ENCODE measurements around the gene MAP1A.
"Not testable (repeated sequence)": the region's sequence is repeated elsewhere in the genome, so short reads cannot be mapped to it uniquely, and the experiment has no call there.

MAP1A gene

DNA sequence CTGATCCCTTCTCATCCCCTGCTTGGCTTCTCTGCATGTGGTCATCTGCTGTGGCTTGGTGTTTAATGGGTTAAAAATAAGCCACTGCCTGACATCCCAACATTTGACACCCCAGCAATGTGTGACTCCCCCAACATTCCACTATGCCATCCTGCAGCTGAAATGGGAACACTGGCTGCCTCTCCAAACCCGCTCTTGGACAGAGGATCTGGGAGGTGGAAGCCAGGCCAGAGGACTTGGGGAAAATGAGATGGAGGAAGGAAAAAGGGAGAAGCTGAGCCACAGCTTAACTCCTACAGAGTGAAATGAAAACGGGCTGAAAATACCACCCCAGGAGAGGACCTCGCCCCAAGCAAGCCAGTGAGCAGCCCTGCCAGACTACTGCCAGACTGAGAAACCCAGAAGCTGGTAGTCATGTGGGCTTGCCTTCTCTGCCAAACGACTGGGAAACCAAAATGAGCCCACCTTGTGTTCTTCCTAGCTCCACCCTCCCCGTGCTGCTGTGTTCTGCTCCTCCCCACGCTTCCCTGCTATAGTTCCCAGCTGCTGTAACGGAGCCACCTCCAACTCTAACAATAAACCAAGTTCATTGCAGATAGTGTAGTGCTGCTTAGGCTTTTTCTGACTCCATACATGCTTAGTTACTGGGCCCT is 13.7 kb downstream of the MAP1A start:
- no peak for DNase-seq

DNA sequence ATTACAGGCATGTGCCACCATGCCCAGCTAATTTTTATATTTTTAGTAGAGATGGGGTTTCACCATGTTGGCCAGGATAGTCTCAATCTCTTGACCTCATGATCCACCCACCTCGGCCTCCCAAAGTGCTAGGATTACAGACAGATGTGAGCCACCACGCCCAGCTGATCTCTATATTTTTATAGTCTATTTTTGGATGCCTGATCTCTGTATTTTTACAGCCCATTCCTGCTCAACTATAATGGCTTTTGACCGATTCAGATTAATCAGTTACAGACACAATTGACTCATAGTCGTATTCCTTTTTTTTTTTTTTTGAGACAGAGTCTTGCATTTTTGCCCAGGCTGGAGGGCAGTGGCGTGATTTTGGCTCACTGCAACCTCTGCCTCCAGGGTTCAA is 15.4 kb downstream of the MAP1A start:
- not testable (repeated sequence) for DNase-seq

DNA sequence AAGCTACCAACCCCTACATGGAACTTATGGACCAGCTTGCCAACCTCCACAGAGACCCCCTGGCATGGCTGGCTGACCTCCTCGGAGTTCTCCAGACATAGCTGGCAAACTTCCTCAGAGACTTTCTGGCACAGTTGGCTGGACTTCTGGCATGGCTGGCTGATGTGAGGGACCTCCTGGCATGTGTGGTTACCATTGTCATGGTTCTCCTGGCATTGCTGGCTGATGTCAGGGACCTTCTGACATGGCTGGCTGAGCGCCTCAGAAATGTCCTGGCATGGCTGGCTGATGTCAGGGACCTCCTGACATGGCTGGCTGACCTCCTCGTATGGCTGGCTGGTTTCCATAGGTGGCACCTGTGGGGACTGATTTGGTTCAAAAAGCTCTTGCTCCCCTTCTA is 17.5 kb downstream of the MAP1A start:
- no peak for DNase-seq

DNA sequence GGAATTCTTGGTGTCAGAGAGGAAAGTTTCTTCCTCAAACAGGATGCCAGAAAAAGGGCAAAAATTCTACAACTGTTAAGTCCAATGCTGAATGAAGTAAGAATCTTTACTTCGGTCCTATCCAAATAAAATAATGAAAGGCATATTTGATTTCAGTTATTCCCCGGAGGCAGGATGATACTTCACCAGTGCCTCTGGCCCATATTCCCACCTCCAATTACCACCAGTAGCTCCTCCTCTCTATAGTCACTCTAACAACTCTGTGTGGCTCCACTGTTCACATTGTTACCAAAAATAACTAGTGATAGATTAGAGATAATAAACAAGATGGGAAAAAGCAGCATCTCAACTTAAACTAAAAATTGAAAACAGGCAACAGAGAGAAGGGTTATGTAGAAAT is 20.7 kb downstream of the MAP1A start:
- DNase-seq: no peak

DNA sequence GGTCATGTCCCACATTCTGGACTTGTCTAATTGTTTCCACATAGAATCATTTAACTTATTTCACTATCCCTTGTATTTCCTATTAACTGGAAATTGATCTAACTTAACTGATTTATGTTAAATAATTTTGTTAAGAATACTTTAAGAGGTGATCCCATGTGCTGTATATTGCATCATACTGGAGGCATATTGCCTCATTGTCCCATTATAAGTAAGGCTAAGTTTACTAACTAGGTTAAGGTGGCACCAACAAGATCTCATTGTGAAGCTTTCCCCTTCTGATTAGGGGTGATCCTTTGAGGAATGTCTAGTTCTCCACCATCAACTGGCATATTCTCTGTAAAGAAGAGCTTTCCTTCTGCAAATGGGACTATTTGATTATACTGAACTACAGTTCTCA is 24.4 kb downstream of the MAP1A start:
- DNase-seq: no peak

DNA sequence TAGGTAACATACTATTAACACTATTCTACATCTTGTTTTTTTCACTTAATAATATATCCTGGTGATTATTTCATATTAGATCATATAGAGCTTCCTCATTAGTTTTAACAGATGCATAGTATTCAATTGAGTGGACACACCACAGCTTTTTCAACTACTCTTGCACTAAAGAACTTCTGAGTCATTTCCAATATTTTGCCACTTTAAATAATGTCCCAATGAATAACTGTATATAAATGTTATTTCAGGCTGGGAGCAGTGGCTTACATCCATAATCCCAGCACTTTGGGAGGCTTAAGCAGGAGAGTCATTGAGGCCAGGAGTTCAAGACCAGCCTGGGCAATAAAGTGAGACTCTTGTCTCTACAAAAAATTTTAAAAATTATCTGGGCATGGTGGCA is 26.9 kb downstream of the MAP1A start:
- DNase-seq: no peak

DNA sequence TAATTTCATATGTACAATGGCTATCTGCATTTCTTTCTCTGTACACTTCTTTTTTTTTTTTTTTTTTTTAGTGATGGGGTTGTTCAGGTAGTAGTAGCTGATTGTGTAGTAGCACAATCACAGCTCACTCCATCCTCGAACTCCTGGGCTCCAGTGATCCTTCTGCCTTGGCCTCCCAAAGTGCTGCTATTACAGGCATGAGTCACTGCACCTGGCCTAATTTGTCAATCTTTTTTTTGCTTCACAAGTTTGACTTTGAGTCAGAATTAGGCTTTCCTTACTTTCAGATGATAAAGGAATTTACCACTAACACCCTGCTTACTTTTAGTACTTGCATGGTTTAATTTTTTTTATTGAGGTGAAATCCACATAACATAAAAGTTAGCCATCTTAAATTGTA is 28.0 kb downstream of the MAP1A start:
- DNase-seq: no peak

DNA sequence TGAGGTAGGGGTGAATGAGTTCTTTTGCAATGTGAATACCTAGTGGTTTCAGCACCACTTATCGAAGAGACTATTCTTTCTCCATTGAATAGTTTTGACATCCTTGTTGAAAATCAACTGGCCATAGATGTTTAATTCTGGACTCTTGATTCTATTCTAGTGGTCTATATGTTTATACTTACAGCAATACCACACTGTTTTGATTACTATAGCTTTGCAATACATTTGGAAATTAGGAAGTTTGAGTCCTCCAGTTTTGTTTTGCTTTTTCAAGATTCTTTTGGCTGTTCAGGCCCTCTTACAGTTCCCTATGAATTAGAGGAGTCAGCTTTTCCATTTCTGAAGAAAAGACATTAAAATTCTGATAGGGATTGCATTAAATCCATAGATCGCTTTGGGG is 30.1 kb downstream of the MAP1A start:
- DNase-seq: no peak

DNA sequence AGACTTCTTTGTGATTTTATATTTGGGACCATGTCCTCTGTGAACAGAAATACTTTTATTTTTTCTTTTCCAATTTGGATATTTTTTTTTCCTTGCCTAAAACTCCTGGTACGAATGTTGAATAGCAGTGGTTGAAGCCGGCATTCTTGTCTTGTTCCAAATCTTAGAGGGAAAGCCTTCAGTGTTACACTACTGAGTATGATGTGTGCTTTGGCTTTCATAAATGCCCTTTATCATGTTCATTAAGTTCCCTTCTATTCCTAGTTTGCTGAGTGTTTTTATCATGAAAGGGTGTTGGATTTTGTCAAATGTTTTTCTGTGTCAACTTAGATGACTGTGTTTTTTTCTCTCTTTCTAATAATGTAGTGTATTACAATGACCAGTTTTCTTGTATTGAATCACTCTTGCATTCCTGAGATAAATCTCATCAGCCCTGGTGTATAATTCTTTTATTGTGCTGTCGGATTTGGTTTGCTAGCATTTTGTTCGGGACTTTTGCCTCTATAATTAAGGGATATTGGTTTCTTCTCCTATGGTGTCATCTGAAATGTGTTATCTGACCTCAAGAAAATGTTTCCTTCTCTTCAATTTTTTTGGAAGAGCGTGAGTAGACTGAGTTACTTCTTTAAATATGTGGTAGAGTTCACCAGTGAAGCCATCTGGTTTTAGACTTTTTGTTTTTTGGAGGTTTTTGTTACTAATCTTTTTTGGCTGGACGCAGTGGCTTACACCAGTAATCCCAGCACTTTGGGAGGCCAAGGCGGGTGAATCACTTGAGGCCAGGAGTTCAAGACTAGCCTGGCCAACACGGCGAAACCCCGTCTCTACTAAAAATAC is 33.3 kb downstream of the MAP1A start:
- no peak for DNase-seq

DNA sequence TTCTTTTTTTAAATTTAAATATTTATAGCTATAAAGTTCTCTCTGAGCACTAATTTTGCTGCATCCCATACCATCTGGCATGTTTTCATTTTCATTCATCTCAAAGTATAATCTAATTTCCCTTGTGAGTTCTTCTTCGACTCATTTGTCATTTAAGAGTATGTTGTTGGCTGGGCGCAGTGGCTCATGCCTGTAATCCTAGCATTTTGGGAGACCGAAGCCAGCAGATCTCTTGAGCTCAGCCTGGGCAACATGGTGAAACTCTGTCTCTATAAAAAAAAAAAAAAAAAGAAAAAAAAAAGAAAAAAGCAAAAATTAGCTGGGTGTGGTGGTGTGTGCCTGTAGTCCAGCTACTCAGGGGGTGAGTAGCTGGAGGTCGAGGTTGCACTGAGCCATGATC is 34.8 kb downstream of the MAP1A start:
- DNase-seq: no peak

DNA sequence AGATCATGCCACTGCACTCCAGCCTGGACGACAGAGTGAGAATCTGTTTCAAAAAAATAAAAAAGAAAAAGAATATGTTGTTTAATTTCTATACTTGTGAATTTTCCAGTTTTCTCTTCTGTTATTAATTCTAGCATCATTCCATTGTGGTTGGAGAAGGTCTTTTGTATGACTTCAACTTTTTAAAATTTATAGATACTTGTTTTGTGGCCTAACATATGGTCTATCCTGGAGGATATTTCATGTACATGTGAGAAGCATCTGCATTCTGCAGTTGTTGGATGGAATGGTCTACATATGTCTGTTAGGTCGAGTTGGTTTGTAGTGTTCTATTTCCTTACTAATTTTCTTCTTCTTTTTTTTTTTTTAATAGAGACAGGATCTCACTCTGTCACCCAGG is 35.6 kb downstream of the MAP1A start:
- no peak for DNase-seq

DNA sequence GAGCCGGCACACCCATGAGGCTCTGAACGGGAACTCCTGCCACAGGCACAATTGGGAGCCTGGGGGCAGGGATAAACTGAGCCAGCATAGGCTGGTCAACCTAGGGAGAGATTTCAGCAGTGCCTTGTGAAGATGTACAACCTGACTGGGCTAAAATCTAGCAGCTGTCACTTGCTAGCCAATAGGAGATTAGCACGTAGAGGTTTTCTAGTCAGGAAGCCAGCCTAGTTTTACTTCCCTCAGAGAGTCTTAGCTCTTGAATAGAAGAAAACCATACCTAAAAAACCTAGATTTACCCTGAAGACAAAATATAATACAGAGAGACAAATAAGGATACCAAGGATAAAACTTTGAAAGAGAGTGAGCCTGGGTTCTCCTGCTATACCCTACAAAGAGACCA is 45.3 kb downstream of the MAP1A start:
- DNase-seq: not testable (repeated sequence)

DNA sequence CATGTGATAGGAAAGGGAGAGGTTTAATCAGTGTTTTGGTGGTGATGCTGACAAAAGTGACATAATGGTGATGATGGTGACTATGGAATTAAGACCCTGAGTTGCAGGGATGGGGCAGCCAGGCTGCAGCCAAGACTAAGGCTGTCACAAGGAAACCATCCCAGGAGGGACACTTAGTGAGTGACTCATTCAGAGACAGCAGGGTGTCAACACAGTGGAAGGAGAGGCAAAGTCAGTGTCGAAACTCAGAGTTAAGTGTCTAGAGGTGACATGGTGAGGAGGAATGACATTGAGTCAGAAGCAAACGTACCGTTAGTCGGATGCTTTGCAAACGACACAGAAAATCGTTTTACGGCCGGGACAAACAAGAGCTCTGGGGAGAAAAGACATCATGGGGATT is 46.4 kb downstream of the MAP1A start:
- DNase-seq: not testable (repeated sequence)

DNA sequence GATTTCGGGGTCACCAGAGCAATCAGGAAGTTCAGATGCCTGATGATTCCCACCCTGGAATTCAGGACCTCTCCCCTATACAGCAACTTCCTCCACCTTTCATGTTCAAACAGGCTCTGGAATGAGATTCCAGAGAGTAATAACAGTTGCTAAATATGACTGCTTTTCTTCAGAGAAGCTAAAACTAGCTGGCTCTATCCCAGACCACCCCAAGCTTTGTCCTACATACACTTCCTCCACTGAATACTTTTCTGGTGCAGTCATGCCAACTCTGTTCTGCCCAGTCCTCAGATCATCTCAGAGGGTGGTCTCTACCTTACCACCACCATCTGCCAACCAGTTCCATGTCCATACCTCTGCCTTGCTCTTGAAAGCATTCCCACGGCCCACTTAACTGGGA is 49.2 kb downstream of the MAP1A start:
- not testable (repeated sequence) for DNase-seq

DNA sequence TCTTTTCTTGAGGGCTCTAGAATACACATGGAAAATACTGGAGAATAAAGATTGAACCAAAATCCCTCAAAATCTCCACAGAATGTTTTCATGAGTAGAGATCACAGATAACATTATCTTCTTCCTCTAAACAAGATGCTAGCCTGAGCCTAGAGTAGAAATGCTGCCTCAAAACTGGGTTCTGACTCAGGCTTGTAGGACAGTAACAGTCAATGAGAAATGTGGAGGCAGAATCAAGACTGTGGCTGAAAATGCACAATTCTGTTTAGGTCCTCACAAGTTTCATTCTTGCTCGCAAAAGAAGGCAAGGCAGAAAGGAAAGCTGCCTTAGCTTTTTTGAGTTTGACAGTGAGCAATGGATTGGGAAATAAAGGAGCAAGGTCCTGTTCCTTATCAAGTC is 57.2 kb downstream of the MAP1A start:
- DNase-seq: not testable (repeated sequence)
